SK-N-SH (cell line): Measurements from ENCODE around the gene TBC1D16.

Experiments
- CTCF ChIP-seq: fragments of 200-600 bp; sonication (generic); IDR thresholded peaks from 2 replicates; pipeline ENCODE4 v1.6.1; 2017; ENCODE audit warnings: antibody characterized with exemption, mild to moderate bottlenecking, moderate library complexity
- EZH2phosphoT487 ChIP-seq: fragments of 200-600 bp; sonication (generic); IDR thresholded peaks from 2 replicates; pipeline ENCODE4 v1.6.1; 2017; ENCODE audit warnings: low read depth, mixed run types, mild to moderate bottlenecking, antibody characterized with exemption, moderate library complexity, borderline replicate concordance
- GABPA ChIP-seq: IDR thresholded peaks from 2 replicates; pipeline ENCODE4 v1.4.0; 2012; ENCODE audit warnings: low read depth, mild to moderate bottlenecking
- IRF3 ChIP-seq: fragments of 150-350 bp; IDR thresholded peaks from 2 replicates; pipeline ENCODE4 v1.6.1; 2016; ENCODE audit warnings: mild to moderate bottlenecking, low read depth, low read length
- RAD21 ChIP-seq: IDR thresholded peaks from 2 replicates; pipeline ENCODE4 v1.6.1; 2012; ENCODE audit warnings: mild to moderate bottlenecking, low read length
- REST ChIP-seq: IDR thresholded peaks from 2 replicates; pipeline ENCODE4 v1.6.1; 2012; ENCODE audit warnings: mild to moderate bottlenecking, low read depth, low read length, moderate library complexity
- RFX5 ChIP-seq: IDR thresholded peaks from 2 replicates; pipeline ENCODE4 v1.6.1; 2012; ENCODE audit warnings: mild to moderate bottlenecking, improper control_type of control experiment, low read length
- RXRA ChIP-seq: IDR thresholded peaks from 2 replicates; pipeline ENCODE4 v1.4.0; 2012; ENCODE audit warnings: low read depth, mild to moderate bottlenecking, borderline replicate concordance
- SMC3 ChIP-seq: IDR thresholded peaks from 2 replicates; pipeline ENCODE4 v1.6.1; 2012; ENCODE audit warnings: low read depth, low read length, improper control_type of control experiment

- no peak for TF ChIP-seq CTCF
- TF ChIP-seq IRF3 = no peak
- TF ChIP-seq RAD21 = no peak
- TF ChIP-seq GABPA = no peak
- TF ChIP-seq REST = no peak
- TF ChIP-seq RFX5 = no peak
- TF ChIP-seq RXRA = no peak
- no peak for TF ChIP-seq EZH2phosphoT487
- TF ChIP-seq SMC3 = no peak
Measured at GRCh38 chr17:79981090-79981489, 54.6 kb downstream of the TBC1D16 start.
